ENCODE measurements around the gene TJP3.

TJP3 gene

GRCh38 chr19:3693025-3693925 lies 14.9 kb upstream of the TJP3 start:
- no peak overlapping the region for H3K4me3 ChIP-seq (ENCODE audit: low read depth, low read length)
- DNase-seq (ENCODE audit: low read depth) = no peak
- TF ChIP-seq MAX (IDR thresholded peaks at IDR 0.05; ENCODE audit: low read depth, low read length) = no peak
- no peak for TF ChIP-seq MYC (IDR thresholded peaks at IDR 0.05; ENCODE audit: low read depth, low read length)
- no peak for TF ChIP-seq CTCF (IDR thresholded peaks at IDR 0.05; ENCODE audit: low read depth, low read length)
- TF ChIP-seq POLR2A (IDR thresholded peaks at IDR 0.05; ENCODE audit: extremely low read depth, insufficient read length) = no peak

GRCh38 chr19:3694361-3695123 lies 13.6 kb upstream of the TJP3 start:
- DNase-seq (ENCODE audit: low read depth) = no peak
- TF ChIP-seq POLR2A (IDR thresholded peaks at IDR 0.05; ENCODE audit: extremely low read depth, insufficient read length) = no peak
- no peak overlapping the region for H3K4me3 ChIP-seq (ENCODE audit: low read depth, low read length)

- no peak overlapping the region for H3K4me3 ChIP-seq (ENCODE audit: low read depth, low read length)
- no peak for DNase-seq (ENCODE audit: low read depth)
- TF ChIP-seq MAX (IDR thresholded peaks at IDR 0.05; ENCODE audit: low read depth, low read length) (no peak), MYC (IDR thresholded peaks at IDR 0.05; ENCODE audit: low read depth, low read length) (no peak), CTCF (IDR thresholded peaks at IDR 0.05; ENCODE audit: low read depth, low read length) (no peak), POLR2A (IDR thresholded peaks at IDR 0.05; ENCODE audit: extremely low read depth, insufficient read length) (no peak)
These were observed 13.0 kb upstream of the TJP3 start for GRCh38 chr19:3695124-3695733.

- no peak overlapping the region for H3K4me3 ChIP-seq (ENCODE audit: low read depth, low read length)
- TF ChIP-seq MYC (IDR thresholded peaks at IDR 0.05; ENCODE audit: low read depth, low read length) (no peak), MAX (IDR thresholded peaks at IDR 0.05; ENCODE audit: low read depth, low read length) (no peak), POLR2A (IDR thresholded peaks at IDR 0.05; ENCODE audit: extremely low read depth, insufficient read length) (no peak), CTCF (IDR thresholded peaks at IDR 0.05; ENCODE audit: low read depth, low read length) (no peak)
- no peak for DNase-seq (ENCODE audit: low read depth)
These were observed 12.1 kb upstream of the TJP3 start for GRCh38 chr19:3695986-3696659.

GRCh38 chr19:3696660-3696995 lies 11.6 kb upstream of the TJP3 start:
- H3K4me3 ChIP-seq (ENCODE audit: low read depth, low read length) = no peak overlapping the region
- TF ChIP-seq POLR2A (IDR thresholded peaks at IDR 0.05; ENCODE audit: extremely low read depth, insufficient read length) (no peak), MYC (IDR thresholded peaks at IDR 0.05; ENCODE audit: low read depth, low read length) (no peak), CTCF (IDR thresholded peaks at IDR 0.05; ENCODE audit: low read depth, low read length) (no peak), MAX (IDR thresholded peaks at IDR 0.05; ENCODE audit: low read depth, low read length) (no peak)
- no peak for DNase-seq (ENCODE audit: low read depth)
